PC-9 (cell line): ENCODE results near the gene FXYD3. TPM values are rescaled to one million over a fixed set of nuclear protein-coding genes. Genes with fewer than 3 reads are reported as not detected.

Experiments used
- BruUV-seq: library from RNA; stranded (reverse); fragments of 400-500 nt; replicated peaks from 2 replicates; lab custom pipeline; 2021; lab: Mats Ljungman, UMichigan
- CTCF ChIA-PET: fragments of 300-600 bp; sonication (Branson Sonifier 250); formaldehyde crosslinking; loops from one replicate; lab custom pipeline; 2022; ENCODE audit warnings: antibody characterized with exemption; lab: Charles Lee
- POLR2A ChIA-PET: fragments of 300-600 bp; sonication (Branson Sonifier 250); formaldehyde crosslinking; loops from one replicate; lab custom pipeline; 2022; ENCODE audit warnings: antibody characterized with exemption; ENCODE audit not compliant: unreplicated experiment; lab: Charles Lee
- DNase-seq, 2 experiments: peaks; one replicate each; pipeline versions ENCODE4 v3.0.0 to v3.0.0-alpha.2; 2015 to 2022; ENCODE audit warnings: mixed read lengths in 1 of 2
- H2AFZ ChIP-seq: fragments of 200-600 bp; sonication (generic); 2 replicates; pipeline ENCODE4 v1.8.1; 2017; ENCODE audit warnings: antibody characterized with exemption
- H3F3A ChIP-seq: fragments of 200-600 bp; sonication (generic); 2 replicates; pipeline ENCODE4 v1.8.1; 2017; ENCODE audit warnings: antibody characterized with exemption, mild to moderate bottlenecking, low read depth; ENCODE audit not compliant: insufficient read depth
- H3K27ac ChIP-seq: fragments of 200-600 bp; sonication (generic); 2 replicates; pipeline ENCODE4 v1.6.1; 2016; ENCODE audit warnings: mixed run types
- H3K27me3 ChIP-seq: fragments of 200-600 bp; sonication (generic); 2 replicates; pipeline ENCODE4 v1.6.1; 2016; ENCODE audit warnings: low read depth, mixed run types; ENCODE audit not compliant: insufficient read depth
- H3K36me3 ChIP-seq: fragments of 200-600 bp; sonication (generic); 2 replicates; pipeline ENCODE4 v1.6.1; 2016; ENCODE audit warnings: low read depth, mixed run types
- H3K4me1 ChIP-seq: fragments of 200-600 bp; sonication (generic); replicated peaks from 2 replicates; pipeline ENCODE4 v1.6.1; 2016; ENCODE audit warnings: mixed run types; ENCODE audit not compliant: insufficient read depth
- H3K4me2 ChIP-seq: fragments of 200-600 bp; sonication (generic); 2 replicates; pipeline ENCODE4 v1.6.1; 2017; ENCODE audit warnings: mixed run types
- H3K4me3 ChIP-seq: fragments of 200-600 bp; sonication (generic); 2 replicates; pipeline ENCODE4 v1.6.1; 2016; ENCODE audit warnings: mixed run types
- H3K79me2 ChIP-seq: fragments of 200-600 bp; sonication (generic); 2 replicates; pipeline ENCODE4 v1.6.1; 2017; ENCODE audit warnings: low read depth, mixed run types
- H3K9me2 ChIP-seq: fragments of 200-600 bp; sonication (generic); 2 replicates; pipeline ENCODE4 v1.8.1; 2017; ENCODE audit warnings: mild to moderate bottlenecking; ENCODE audit not compliant: insufficient read depth
- H3K9me3 ChIP-seq: fragments of 200-600 bp; sonication (generic); 2 replicates; pipeline ENCODE4 v1.8.1; 2016; ENCODE audit warnings: low read depth; ENCODE audit not compliant: insufficient read depth
- H4K20me1 ChIP-seq: fragments of 200-600 bp; sonication (generic); 2 replicates; pipeline ENCODE4 v1.8.1; 2017; ENCODE audit not compliant: insufficient read depth
- EZH2 ChIP-seq: fragments of 200-600 bp; sonication (generic); IDR thresholded peaks from 2 replicates; pipeline ENCODE4 v1.8.0; 2017; ENCODE audit warnings: antibody characterized with exemption, low read depth
- intact Hi-C: fragments of 100-400 bp; cut with micrococcal nuclease; formaldehyde crosslinking; loops from one replicate; pipeline ENCODE4 v1.10.0; 2022; ENCODE audit not compliant: unreplicated experiment
- total RNA-seq: library from RNA; stranded (reverse); gene quantifications from 2 replicates; pipeline ENCODE4 v1.2.3, GENCODE V29; 2021
- TF ChIP-seq, protein P1 (sequence below): fragments of 200-600 bp; sonication (generic); conservative IDR thresholded peaks from 2 replicates; pipeline ENCODE4 v1.6.1; 2017; ENCODE audit warnings: mixed run types, antibody characterized with exemption, mild to moderate bottlenecking, moderate library complexity

Gene FXYD3
- total RNA-seq, 1 experiment from 2014 or later = 287 TPM

DNA sequence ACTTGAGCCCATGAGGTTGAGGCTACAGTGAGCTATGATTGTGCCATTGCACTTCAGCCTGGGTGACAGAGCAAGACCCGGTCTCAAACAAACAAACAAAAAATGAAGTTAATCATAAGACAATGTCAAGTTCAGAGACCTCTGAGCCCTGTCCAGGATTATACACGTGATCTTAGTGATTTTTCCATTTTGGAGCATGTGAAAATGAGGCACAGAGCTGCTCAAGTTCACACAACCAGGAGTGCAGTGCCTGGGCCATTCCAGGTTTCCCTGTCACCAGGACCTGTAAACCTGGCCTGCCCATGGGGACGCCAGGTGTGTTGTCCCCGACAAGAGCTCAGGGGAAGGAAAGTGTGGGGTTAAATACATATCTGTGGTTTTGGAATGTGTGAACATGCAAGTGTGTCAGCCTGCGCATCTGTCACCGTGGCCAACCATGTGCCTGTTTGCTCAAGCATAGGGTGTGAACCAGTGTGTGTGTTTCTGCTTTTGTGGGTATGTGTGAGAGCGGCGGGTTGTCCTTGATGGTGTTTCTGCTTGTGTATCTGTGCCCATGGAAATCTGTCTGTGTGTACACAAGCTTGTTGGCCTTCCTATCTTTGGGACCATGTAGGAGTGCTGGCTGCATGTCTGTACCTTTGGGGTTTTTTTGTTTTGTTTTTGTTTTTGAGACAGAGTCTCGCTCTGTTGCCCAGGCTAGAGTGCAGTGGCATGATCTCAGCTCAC is 21.5 kb downstream of the FXYD3 start:
- Histone ChIP-seq H3K36me3 (no peaks in the 10 kb centered on the region), H3K79me2 (no peaks in the 10 kb centered on the region), H3K9me2 (no peaks in the 10 kb centered on the region), H3K27ac (no peak overlapping the region), H3F3A (peaks cover 12% of the 10 kb centered on the region; the same call in 1 of the 2 replicates), H3K4me2 (no peak overlapping the region), H3K4me3 (no peak overlapping the region), H3K27me3 (no peaks in the 10 kb centered on the region), H3K9me3 (no peaks in the 10 kb centered on the region; the same call in 1 of the 2 replicates), H2AFZ (no peak overlapping the region), H3K4me1 (peaks cover 14% of the 10 kb centered on the region), H4K20me1 (no peaks in the 10 kb centered on the region)
- intact Hi-C loops = no loop called here
- ChIA-PET POLR2A (no interaction called here), CTCF (no interaction called here)
- no TSS peak for BruUV-seq
- DNase-seq = no peak
- no peak for TF ChIP-seq EZH2
- TF ChIP-seq, protein P1, sequence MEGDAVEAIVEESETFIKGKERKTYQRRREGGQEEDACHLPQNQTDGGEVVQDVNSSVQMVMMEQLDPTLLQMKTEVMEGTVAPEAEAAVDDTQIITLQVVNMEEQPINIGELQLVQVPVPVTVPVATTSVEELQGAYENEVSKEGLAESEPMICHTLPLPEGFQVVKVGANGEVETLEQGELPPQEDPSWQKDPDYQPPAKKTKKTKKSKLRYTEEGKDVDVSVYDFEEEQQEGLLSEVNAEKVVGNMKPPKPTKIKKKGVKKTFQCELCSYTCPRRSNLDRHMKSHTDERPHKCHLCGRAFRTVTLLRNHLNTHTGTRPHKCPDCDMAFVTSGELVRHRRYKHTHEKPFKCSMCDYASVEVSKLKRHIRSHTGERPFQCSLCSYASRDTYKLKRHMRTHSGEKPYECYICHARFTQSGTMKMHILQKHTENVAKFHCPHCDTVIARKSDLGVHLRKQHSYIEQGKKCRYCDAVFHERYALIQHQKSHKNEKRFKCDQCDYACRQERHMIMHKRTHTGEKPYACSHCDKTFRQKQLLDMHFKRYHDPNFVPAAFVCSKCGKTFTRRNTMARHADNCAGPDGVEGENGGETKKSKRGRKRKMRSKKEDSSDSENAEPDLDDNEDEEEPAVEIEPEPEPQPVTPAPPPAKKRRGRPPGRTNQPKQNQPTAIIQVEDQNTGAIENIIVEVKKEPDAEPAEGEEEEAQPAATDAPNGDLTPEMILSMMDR = no peak

DNA sequence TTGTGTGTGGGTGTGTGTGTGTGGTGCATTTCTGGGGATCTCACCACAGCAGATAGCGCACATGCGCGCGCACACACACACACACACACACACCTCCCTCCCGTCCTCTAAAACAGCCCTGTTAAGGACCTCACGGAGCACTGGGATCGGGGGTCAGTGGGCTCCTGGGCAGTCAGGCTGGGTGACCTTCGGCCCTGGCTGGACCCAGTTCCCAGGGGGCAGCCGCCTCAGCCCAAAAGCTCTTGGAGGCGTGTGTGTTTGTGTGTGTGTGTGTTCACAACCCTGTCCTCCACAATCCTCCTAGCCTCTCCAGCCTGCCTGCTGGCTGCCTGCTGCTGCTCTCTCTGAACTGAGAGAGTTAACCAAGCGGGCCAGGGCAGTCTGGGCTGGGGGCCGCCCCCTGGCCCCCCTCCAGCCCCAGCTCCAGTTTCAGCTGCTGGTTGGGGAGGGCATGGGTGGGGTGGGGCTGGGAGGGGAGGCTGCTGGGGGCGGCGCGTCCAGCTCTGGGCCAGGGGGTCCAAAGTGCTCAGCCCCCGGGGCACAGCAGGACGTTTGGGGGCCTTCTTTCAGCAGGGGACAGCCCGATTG is 22.8 kb downstream of the FXYD3 start, which contains the start of gene FXYD1:
TSS of gene FXYD1 (plus strand) at position 520 of the 588 bp plus-strand sequence. CDS start 1,256 bp downstream, outside the sequence.
- H3K36me3 ChIP-seq = no peaks in the 10 kb centered on the region
- H3K4me1 ChIP-seq = peaks cover 22% of the 10 kb centered on the region
- no peaks in the 10 kb centered on the region for H3K27me3 ChIP-seq
- no peaks in the 10 kb centered on the region for H3K79me2 ChIP-seq
- no TSS peak for BruUV-seq
- DNase-seq = no peak
- H3F3A ChIP-seq = peaks cover 14% of the 10 kb centered on the region; the same call in 1 of the 2 replicates
- no peak for TF ChIP-seq EZH2
- TF ChIP-seq, protein P1 = no peak
- H3K9me2 ChIP-seq = no peaks in the 10 kb centered on the region
- ChIA-PET POLR2A (no interaction called here), CTCF (interaction anchor here (0.6 kb wide), 1 partner anchor 24 kb away, joined by 3 read pairs; no protein-coding TSS in a partner anchor)
- H3K9me3 ChIP-seq = no peaks in the 10 kb centered on the region
- no peak within 1 kb of the TSS for H2AFZ ChIP-seq
- no peaks in the 10 kb centered on the region for H4K20me1 ChIP-seq
- intact Hi-C loops = no loop called here
- H3K4me2 ChIP-seq = no peak within 1 kb of the TSS
- H3K27ac ChIP-seq = no peak within 1 kb of the TSS
- H3K4me3 ChIP-seq = no peak within 1 kb of the TSS

DNA sequence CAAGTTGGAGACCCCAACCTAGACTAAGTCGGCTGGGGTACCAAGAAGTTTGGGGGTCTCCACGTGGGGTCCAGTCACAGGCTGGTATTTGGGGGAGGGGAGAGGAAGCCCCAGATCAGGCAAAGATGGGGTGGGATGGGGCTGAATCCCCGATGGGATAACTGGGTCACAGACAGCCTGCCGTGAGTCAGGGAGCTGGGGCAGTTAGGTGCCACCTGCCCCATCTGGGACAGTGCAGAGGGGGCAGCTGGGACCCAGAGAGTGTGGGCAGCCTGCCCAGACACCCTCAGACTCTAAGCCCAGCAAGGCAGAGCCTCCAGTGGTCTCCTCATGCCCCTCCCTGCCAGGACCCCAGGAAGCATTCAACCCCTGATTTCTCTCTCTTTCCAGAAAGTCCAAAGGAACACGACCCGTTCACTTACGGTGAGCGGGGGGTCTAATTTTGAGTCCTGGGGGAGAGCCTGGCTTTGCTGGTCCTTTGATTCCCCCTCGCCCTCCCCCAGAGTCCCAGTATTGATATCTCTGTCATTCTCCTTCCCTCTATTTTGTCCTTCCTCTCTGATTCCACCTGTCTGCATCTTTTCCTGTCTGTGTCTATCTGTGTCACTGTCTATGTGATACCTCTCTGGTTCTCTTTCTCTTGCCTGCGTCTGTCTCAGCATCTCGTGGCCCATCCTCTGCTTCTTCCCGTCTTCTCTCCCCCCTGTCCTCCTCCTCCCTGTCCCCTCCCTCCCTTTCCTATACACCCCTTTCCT is 24.8 kb downstream of the FXYD3 start:
- Histone ChIP-seq H3K79me2 (no peaks in the 10 kb centered on the region), H3K4me3 (no peak overlapping the region), H3K36me3 (no peaks in the 10 kb centered on the region), H3K27me3 (no peaks in the 10 kb centered on the region), H3K9me3 (no peaks in the 10 kb centered on the region), H3K4me1 (peaks cover 21% of the 10 kb centered on the region), H3K4me2 (peak overlapping the region; percentile 39; the same call in 1 of the 2 replicates), H2AFZ (no peak overlapping the region), H3F3A (peaks cover 26% of the 10 kb centered on the region; the same call in 1 of the 2 replicates), H4K20me1 (no peaks in the 10 kb centered on the region), H3K9me2 (no peaks in the 10 kb centered on the region), H3K27ac (no peak overlapping the region)
- TF ChIP-seq, protein P1 = no peak
- no peak for TF ChIP-seq EZH2
- POLR2A ChIA-PET = interaction anchor here (0.6 to 0.7 kb wide), 3 partner anchors 14 to 1516 kb away, joined by 4 to 19 read pairs (median 13); partner anchors contain the start of genes FXYD3 and FXYD5
- intact Hi-C loops = loop anchor here (2.0 to 10.0 kb wide), 4 partner anchors 52 to 214 kb away; partner anchors contain the start of genes FFAR3 and USF2
- DNase-seq = no peak
- CTCF ChIA-PET = interaction anchor here (0.6 to 2.2 kb wide), 14 partner anchors 24 to 1767 kb away, joined by 3 to 23 read pairs (median 4); partner anchors contain the start of gene CEBPG
- no TSS peak for BruUV-seq
